WERI-Rb-1 (cell line): ENCODE results near the gene TLK1.

Experiments
- DNase-seq: peaks from one replicate; pipeline ENCODE4 v3.0.0-alpha.2; 2020
- H3K27ac ChIP-seq: fragments of 250-450 bp; sonication (Bioruptor Pico); 2 replicates; pipeline ENCODE4 v1.5.1; 2020; ENCODE audit warnings: mild to moderate bottlenecking, moderate library complexity
- H3K27me3 ChIP-seq: fragments of 250-450 bp; sonication (Bioruptor Pico); 2 replicates; pipeline ENCODE4 v1.5.1; 2021; ENCODE audit warnings: mild to moderate bottlenecking, low read depth, moderate library complexity; ENCODE audit not compliant: insufficient read depth, severe bottlenecking
- H3K36me3 ChIP-seq: fragments of 250-450 bp; sonication (Bioruptor Pico); 2 replicates; pipeline ENCODE4 v1.5.1; 2020; ENCODE audit warnings: mild to moderate bottlenecking, moderate library complexity
- H3K4me3 ChIP-seq: 2 replicates; pipeline ENCODE4 v1.5.1; 2011; ENCODE audit warnings: low read depth, mild to moderate bottlenecking, control low read depth, low read length
- H3K9me3 ChIP-seq: fragments of 250-450 bp; sonication (Bioruptor Pico); 2 replicates; pipeline ENCODE4 v1.5.1; 2021; ENCODE audit warnings: mild to moderate bottlenecking, moderate library complexity; ENCODE audit not compliant: severe bottlenecking
- CTCF ChIP-seq: IDR thresholded peaks from 2 replicates; pipeline ENCODE4 v1.5.1; 2011; ENCODE audit warnings: low read depth, mild to moderate bottlenecking, control low read depth, inconsistent platforms, low read length

Gene TLK1

GRCh38 chr2:170943041-170943440 lies 217.7 kb downstream of the TLK1 start:
- DNase-seq: no peak
- Histone ChIP-seq H3K9me3 (no peaks in the 10 kb centered on the region), H3K4me3 (no peak overlapping the region), H3K27me3 (no peaks in the 10 kb centered on the region), H3K36me3 (peaks cover 9% of the 10 kb centered on the region), H3K27ac (no peak overlapping the region)
- no peak for TF ChIP-seq CTCF

- peaks cover 10% of the 10 kb centered on the region for H3K36me3 ChIP-seq
- H3K27me3 ChIP-seq: no peaks in the 10 kb centered on the region
- TF ChIP-seq CTCF: no peak
- H3K9me3 ChIP-seq: no peaks in the 10 kb centered on the region
- H3K27ac ChIP-seq: no peak overlapping the region
- DNase-seq: no peak
- no peak overlapping the region for H3K4me3 ChIP-seq
Measured at GRCh38 chr2:170942615-170943014, 218.1 kb downstream of the TLK1 start.
